ENCODE measurements around the gene TOX3. TPM values are rescaled to one million over a fixed set of nuclear protein-coding genes. Genes with fewer than 3 reads are reported as not detected.

The TOX3 gene
- total and polyA plus RNA-seq, 2 of the 13 experiments (the other 11 are each of a cell fraction or from before 2014, with no cell fraction given) = 14.5 to 98.6 TPM

DNA sequence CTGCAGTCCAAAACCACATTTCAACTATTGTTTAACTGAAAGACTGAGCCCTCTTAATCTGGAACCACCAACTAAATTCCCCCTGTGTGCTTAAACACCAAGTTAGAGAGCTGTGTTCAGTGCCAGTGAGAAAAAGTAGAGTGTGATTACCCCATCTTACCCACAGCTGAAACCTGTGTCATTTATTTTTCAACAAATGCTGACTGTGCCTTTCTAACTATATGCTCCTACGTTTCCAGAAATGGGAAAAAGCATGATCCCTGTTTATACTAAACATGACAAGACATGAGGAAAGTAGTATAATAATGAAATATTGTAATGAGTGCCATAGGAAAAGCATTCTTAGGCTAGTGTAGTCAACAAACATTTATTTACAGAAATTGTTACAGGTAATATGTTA is 7.4 kb upstream of the TOX3 start:
- no peak for FAIRE-seq
- no TSS peak for BruUV-seq (replicated peaks)
- WGBS (ENCODE audit: low lambda C conversion rate) = 86% methylated on average over 1 of the region's 1 CpG
- ChIA-PET POLR2A (no interaction called here), CTCF (ENCODE audit: low intra/inter-chr PET ratio, low total read pairs) (no interaction called here)
- H3K9ac ChIP-seq (ENCODE audit: insufficient read depth, low read depth, low read length) = no peak overlapping the region
- H3K36me3 ChIP-seq (replicated peaks in 1 of 2; ENCODE audit: control insufficient read depth in 1 of 2, insufficient read depth in 2 of 2, low read length in 2 of 2) = no peaks in the 10 kb centered on the region
- TF ChIP-seq NFE2 (CRISPR knock-in tag; IDR thresholded peaks at IDR 0.05) = no peak
- TF ChIP-seq MAFK (conservative IDR thresholded peaks at IDR 0.05 in 1 of 2, IDR thresholded peaks at IDR 0.05 in 1 of 2; ENCODE audit: low read length in 2 of 2) = peak; percentile 92 to 93
- TF ChIP-seq MAFF (IDR thresholded peaks at IDR 0.05; ENCODE audit: low read depth, low read length) = peak; percentile 89
- intact Hi-C loops (cut with micrococcal nuclease; ENCODE audit: unreplicated experiment) = no loop called here
- peaks cover 48% of the 10 kb centered on the region for H3K4me1 ChIP-seq (ENCODE audit: insufficient read depth, low read length)
- no peak overlapping the region for H3K27ac ChIP-seq (ENCODE audit: extremely low read length, insufficient read depth, low read length)
- H4K20me1 ChIP-seq (ENCODE audit: insufficient read depth, low read length) = no peaks in the 10 kb centered on the region
- no peak overlapping the region for H2AFZ ChIP-seq (ENCODE audit: low read length)
- no peaks in the 10 kb centered on the region for H3K27me3 ChIP-seq (ENCODE audit: control insufficient read depth in 1 of 2, insufficient read depth in 2 of 2, low read length in 2 of 2)
- H3K79me2 ChIP-seq (ENCODE audit: insufficient read depth, low read length) = no peaks in the 10 kb centered on the region
- no peaks in the 10 kb centered on the region for H3K9me3 ChIP-seq (ENCODE audit: low read length)
- no peak for DNase-seq (ENCODE audit: low spot score)
- ATAC-seq = no peak
- H3K4me2 ChIP-seq (ENCODE audit: low read depth, low read length) = no peak overlapping the region
- H3K4me3 ChIP-seq (replicated peaks in 1 of 3; ENCODE audit: insufficient read depth in 1 of 3, low read depth in 2 of 3, low read length in 3 of 3) = no peak overlapping the region
- in situ Hi-C loops (cut with HindIII; ENCODE audit: extremely low pct_ligation_motif_present, low pct_unique_long_range_greater_than_20kb) = no loop called here

DNA sequence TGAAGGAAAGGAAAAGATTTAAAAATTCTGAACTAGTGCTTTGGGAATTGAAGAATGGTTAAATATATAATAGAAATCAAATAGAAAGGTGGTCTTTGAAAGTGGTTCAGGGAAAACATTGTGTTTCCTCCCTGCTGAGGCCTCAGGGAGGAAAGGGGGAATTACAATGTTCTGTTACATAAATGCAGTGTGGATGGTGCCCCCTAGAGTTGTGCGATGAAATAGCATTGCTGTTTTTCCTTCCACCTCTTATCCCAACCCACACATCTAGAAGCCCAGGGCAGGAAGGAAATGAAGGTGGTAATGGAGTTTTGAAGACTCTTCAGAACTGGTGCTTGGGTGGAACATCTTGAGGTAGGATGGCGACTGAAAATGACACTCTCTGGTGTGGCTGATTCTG is 6.4 kb upstream of the TOX3 start:
- no peak overlapping the region for H3K27ac ChIP-seq (ENCODE audit: extremely low read length, insufficient read depth, low read length)
- no peak overlapping the region for H3K9ac ChIP-seq (ENCODE audit: insufficient read depth, low read depth, low read length)
- FAIRE-seq (no peak), ATAC-seq (no peak), DNase-seq (ENCODE audit: low spot score) (no peak)
- H3K27me3 ChIP-seq (ENCODE audit: control insufficient read depth in 1 of 2, insufficient read depth in 2 of 2, low read length in 2 of 2) = no peaks in the 10 kb centered on the region
- H3K79me2 ChIP-seq (ENCODE audit: insufficient read depth, low read length) = no peaks in the 10 kb centered on the region
- H3K36me3 ChIP-seq (replicated peaks in 1 of 2; ENCODE audit: control insufficient read depth in 1 of 2, insufficient read depth in 2 of 2, low read length in 2 of 2) = no peaks in the 10 kb centered on the region
- H3K4me1 ChIP-seq (ENCODE audit: insufficient read depth, low read length) = peaks cover 48% of the 10 kb centered on the region
- no peaks in the 10 kb centered on the region for H4K20me1 ChIP-seq (ENCODE audit: insufficient read depth, low read length)
- TF ChIP-seq SRSF1 (optimal IDR thresholded peaks at IDR 0.05; ENCODE audit: low read depth, low read length) = no peak
- TF ChIP-seq, protein P1, sequence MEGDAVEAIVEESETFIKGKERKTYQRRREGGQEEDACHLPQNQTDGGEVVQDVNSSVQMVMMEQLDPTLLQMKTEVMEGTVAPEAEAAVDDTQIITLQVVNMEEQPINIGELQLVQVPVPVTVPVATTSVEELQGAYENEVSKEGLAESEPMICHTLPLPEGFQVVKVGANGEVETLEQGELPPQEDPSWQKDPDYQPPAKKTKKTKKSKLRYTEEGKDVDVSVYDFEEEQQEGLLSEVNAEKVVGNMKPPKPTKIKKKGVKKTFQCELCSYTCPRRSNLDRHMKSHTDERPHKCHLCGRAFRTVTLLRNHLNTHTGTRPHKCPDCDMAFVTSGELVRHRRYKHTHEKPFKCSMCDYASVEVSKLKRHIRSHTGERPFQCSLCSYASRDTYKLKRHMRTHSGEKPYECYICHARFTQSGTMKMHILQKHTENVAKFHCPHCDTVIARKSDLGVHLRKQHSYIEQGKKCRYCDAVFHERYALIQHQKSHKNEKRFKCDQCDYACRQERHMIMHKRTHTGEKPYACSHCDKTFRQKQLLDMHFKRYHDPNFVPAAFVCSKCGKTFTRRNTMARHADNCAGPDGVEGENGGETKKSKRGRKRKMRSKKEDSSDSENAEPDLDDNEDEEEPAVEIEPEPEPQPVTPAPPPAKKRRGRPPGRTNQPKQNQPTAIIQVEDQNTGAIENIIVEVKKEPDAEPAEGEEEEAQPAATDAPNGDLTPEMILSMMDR (CRISPR knock-in tag; IDR thresholded peaks at IDR 0.05) = peak; percentile 57
- TF ChIP-seq, protein P2, sequence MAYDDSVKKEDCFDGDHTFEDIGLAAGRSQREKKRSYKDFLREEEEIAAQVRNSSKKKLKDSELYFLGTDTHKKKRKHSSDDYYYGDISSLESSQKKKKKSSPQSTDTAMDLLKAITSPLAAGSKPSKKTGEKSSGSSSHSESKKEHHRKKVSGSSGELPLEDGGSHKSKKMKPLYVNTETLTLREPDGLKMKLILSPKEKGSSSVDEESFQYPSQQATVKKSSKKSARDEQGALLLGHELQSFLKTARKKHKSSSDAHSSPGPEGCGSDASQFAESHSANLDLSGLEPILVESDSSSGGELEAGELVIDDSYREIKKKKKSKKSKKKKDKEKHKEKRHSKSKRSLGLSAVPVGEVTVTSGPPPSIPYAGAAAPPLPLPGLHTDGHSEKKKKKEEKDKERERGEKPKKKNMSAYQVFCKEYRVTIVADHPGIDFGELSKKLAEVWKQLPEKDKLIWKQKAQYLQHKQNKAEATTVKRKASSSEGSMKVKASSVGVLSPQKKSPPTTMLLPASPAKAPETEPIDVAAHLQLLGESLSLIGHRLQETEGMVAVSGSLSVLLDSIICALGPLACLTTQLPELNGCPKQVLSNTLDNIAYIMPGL (CRISPR knock-in tag; IDR thresholded peaks at IDR 0.05; ENCODE audit: borderline replicate concordance in 1 of 2, low read depth in 1 of 2) = 0 out of 4 replicates have a peak, but pooled peaks of 1 of the 2 experiments have one; percentile 38
- peak; percentile 79; the same call in 1 of the 2 replicates for TF ChIP-seq ADNP (CRISPR knock-in tag; IDR thresholded peaks at IDR 0.05)
- TF ChIP-seq CHD4 (IDR thresholded peaks at IDR 0.05; ENCODE audit: borderline replicate concordance, low read length) = peak; percentile 86; the same call in 1 of the 2 replicates
- peak; percentile 32 for TF ChIP-seq STAG1 (CRISPR knock-in tag; IDR thresholded peaks at IDR 0.05)
- TF ChIP-seq ARHGAP35 (CRISPR knock-in tag; IDR thresholded peaks at IDR 0.05; ENCODE audit: borderline replicate concordance) = no peak
- in situ Hi-C loops (cut with HindIII; ENCODE audit: extremely low pct_ligation_motif_present, low pct_unique_long_range_greater_than_20kb) (no loop called here), intact Hi-C loops (cut with micrococcal nuclease; ENCODE audit: unreplicated experiment) (no loop called here)
- no peak overlapping the region for H3K4me3 ChIP-seq (replicated peaks in 1 of 3; ENCODE audit: insufficient read depth in 1 of 3, low read depth in 2 of 3, low read length in 3 of 3)
- 97% methylated on average over 2 of the region's 2 CpGs for whole genome bisulfite sequencing (ENCODE audit: low lambda C conversion rate)
- H3K4me2 ChIP-seq (ENCODE audit: low read depth, low read length) = no peak overlapping the region
- BruUV-seq (replicated peaks) = no TSS peak
- ChIA-PET POLR2A (no interaction called here), CTCF (ENCODE audit: low intra/inter-chr PET ratio, low total read pairs) (no interaction called here)
- no peaks in the 10 kb centered on the region for H3K9me3 ChIP-seq (ENCODE audit: low read length)
- H2AFZ ChIP-seq (ENCODE audit: low read length) = no peak overlapping the region
